ENCODE measurements around the gene GUK1.

DNA sequence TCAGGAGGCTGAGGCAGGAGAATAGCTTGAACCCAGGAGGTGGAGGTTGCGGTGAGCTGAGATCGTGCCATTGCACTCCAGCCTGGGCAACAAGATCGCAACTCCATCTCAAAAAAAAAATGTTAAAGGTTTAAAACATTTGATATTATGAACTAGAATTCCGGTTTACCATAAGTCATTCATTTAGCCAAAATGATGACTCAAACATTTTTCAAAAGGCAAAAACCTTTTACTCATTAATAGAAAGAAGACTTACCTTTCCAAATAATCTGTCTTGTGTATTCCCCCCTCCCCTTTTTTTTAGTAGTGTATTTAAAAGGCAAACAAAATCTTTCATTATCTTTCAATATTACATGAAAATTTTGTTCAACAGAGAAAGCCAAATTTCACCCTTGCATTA lies 22.7 kb upstream of the GUK1 start:
- TF ChIP-seq EZH2 (IDR thresholded peaks at IDR 0.05; ENCODE audit: borderline replicate concordance, low read depth, low read length, severe bottlenecking) (no peak), CTCF (IDR thresholded peaks at IDR 0.05; ENCODE audit: borderline replicate concordance, extremely low read depth, low read length, poor library complexity, severe bottlenecking) (no peak)
